Endodermal cell (in vitro differentiated cells): ENCODE measurements around the gene IQCM. TPM values are rescaled to one million over a fixed set of nuclear protein-coding genes. Genes with fewer than 3 reads are reported as not detected.

Experiments used
- DNase-seq: peaks from one replicate; pipeline ENCODE4 v3.0.0-alpha.2; 2017
- H3K27ac ChIP-seq: 2 replicates; pipeline ENCODE4 v1.5.1; 2013; ENCODE audit warnings: mild to moderate bottlenecking, low read depth, low read length, moderate library complexity
- H3K27me3 ChIP-seq: 2 replicates; pipeline ENCODE4 v1.6.1; 2013; ENCODE audit warnings: mild to moderate bottlenecking, low read length, moderate library complexity; ENCODE audit not compliant: insufficient read depth, control insufficient read depth, poor library complexity, severe bottlenecking
- H3K36me3 ChIP-seq: 2 replicates; pipeline ENCODE4 v1.7.0; 2013; ENCODE audit warnings: mild to moderate bottlenecking, low read length, moderate library complexity; ENCODE audit not compliant: control insufficient read depth, insufficient read depth
- H3K4me1 ChIP-seq: one replicate; pipeline ENCODE4 v1.7.0; 2013; ENCODE audit warnings: low read length; ENCODE audit not compliant: control insufficient read depth, insufficient read depth
- H3K4me3 ChIP-seq: 2 replicates; pipeline ENCODE4 v1.5.1; 2013; ENCODE audit warnings: mild to moderate bottlenecking, low read length, moderate library complexity
- H3K9ac ChIP-seq: 2 replicates; pipeline ENCODE4 v1.6.1; 2013; ENCODE audit warnings: mild to moderate bottlenecking, low read length, moderate library complexity; ENCODE audit not compliant: poor library complexity, severe bottlenecking; ENCODE audit errors: extremely low read depth
- H3K9me3 ChIP-seq: 2 replicates; pipeline ENCODE4 v1.6.1; 2013; ENCODE audit warnings: mild to moderate bottlenecking, low read length, moderate library complexity; ENCODE audit not compliant: control insufficient read depth
- H3K27ac Mint-ChIP-seq: 2 replicates; pipeline ENCODE4 v1.8.0; 2020; ENCODE audit warnings: mixed read lengths
- H3K27me3 Mint-ChIP-seq: 2 replicates; pipeline ENCODE4 v1.8.0; 2021; ENCODE audit warnings: mild to moderate bottlenecking, mixed read lengths; ENCODE audit not compliant: insufficient read depth
- H3K36me3 Mint-ChIP-seq: 2 replicates; pipeline ENCODE4 v1.8.0; 2020; ENCODE audit warnings: low read depth, mixed read lengths
- H3K4me1 Mint-ChIP-seq: 2 replicates; pipeline ENCODE4 v1.8.0; 2020; ENCODE audit warnings: mixed read lengths
- H3K4me3 Mint-ChIP-seq: 2 replicates; pipeline ENCODE4 v1.8.0; 2020; ENCODE audit warnings: mild to moderate bottlenecking, moderate library complexity, mixed read lengths
- H3K9me3 Mint-ChIP-seq: 2 replicates; pipeline ENCODE4 v1.8.0; 2020; ENCODE audit warnings: mild to moderate bottlenecking, mixed read lengths
- WGBS, 2 experiments: methylation state at CpG; one replicate each; pipeline versions ENCODE4 v1.1.5 to v1.1.7; 2013; ENCODE audit warnings: missing lambda C conversion rate in 2 of 2, mixed read lengths in 1 of 2; ENCODE audit not compliant: insufficient coverage in 1 of 2, insufficient read length in 1 of 2; 5-methylcytosine and 5-hydroxymethylcytosine counted together
- total RNA-seq, 2 donors: library from RNA; stranded (reverse); fragmentation: NEBNext Ultra II Directional in 1 of 2; extraction: Animal tissue kit (Norgen Biotek cat#: 25700) in 1 of 2; gene quantifications; 2 replicates in 1 of 2; 3 replicates in 1 of 2; pipeline ENCODE4 v1.2.1, GENCODE V29; 2021
- TF ChIP-seq, protein P1 (sequence below): fragments of 200-600 bp; sonication (generic); conservative IDR thresholded peaks from 2 replicates; pipeline ENCODE4 v1.5.0; 2021; ENCODE audit warnings: antibody characterized with exemption, mild to moderate bottlenecking

Gene IQCM
- total RNA-seq, 2 donors from 2014 or later: not detected

DNA sequence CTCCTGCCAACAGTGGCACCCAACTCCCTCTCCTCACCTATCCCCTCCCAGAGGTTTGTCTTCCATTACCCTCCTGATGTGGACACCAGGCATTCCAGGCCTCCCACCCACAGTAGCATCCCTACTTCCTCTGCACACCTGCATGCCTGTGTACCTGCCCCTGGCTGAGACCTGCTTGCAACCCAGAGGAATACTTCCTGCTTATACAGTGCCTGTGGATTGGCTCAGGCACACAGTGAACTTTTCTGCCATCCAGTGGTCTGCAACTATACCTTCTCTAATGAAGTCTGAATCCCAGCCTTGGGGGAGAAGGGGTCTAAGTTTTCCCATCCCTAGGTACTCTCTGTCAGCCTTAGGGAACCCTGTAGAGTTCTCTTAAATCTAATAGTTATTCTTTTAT, 169.9 kb downstream of the IQCM start:
- Histone ChIP-seq H3K4me1 (no peaks in the 10 kb centered on the region), H3K9ac (no peak overlapping the region), H3K4me3 (no peak overlapping the region), H3K27me3 (peaks cover 8% of the 10 kb centered on the region), H3K36me3 (no peaks in the 10 kb centered on the region), H3K9me3 (no peaks in the 10 kb centered on the region), H3K27ac (no peak overlapping the region)
- TF ChIP-seq, protein P1, sequence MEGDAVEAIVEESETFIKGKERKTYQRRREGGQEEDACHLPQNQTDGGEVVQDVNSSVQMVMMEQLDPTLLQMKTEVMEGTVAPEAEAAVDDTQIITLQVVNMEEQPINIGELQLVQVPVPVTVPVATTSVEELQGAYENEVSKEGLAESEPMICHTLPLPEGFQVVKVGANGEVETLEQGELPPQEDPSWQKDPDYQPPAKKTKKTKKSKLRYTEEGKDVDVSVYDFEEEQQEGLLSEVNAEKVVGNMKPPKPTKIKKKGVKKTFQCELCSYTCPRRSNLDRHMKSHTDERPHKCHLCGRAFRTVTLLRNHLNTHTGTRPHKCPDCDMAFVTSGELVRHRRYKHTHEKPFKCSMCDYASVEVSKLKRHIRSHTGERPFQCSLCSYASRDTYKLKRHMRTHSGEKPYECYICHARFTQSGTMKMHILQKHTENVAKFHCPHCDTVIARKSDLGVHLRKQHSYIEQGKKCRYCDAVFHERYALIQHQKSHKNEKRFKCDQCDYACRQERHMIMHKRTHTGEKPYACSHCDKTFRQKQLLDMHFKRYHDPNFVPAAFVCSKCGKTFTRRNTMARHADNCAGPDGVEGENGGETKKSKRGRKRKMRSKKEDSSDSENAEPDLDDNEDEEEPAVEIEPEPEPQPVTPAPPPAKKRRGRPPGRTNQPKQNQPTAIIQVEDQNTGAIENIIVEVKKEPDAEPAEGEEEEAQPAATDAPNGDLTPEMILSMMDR: peak; percentile 61
- Mint-ChIP-seq H3K9me3 (no peaks in the 10 kb centered on the region), H3K4me3 (no peak overlapping the region), H3K27ac (no peak overlapping the region), H3K36me3 (no peaks in the 10 kb centered on the region), H3K27me3 (no peaks in the 10 kb centered on the region), H3K4me1 (peaks cover 7% of the 10 kb centered on the region)
- DNase-seq: peak; percentile 76

DNA sequence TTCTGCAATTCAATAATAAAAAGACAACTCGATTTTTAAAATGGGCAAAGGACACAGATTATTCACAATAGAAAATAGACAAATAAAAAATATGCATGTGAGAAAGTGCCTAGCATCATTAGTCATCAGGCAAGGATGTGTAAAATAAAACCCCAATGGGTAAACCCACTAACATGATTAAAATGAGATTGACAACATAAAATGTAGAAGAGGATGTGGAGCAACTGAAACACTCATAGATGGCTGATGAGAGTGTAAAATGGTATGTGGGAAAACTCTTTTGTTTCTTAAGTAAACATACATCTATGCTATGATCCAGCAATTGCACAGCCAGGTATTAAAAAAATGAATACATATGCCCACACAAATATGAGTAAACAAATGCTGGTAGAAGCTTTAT, 177.6 kb downstream of the IQCM start:
- Histone ChIP-seq H3K27ac (no peak overlapping the region), H3K36me3 (no peaks in the 10 kb centered on the region), H3K9me3 (no peaks in the 10 kb centered on the region), H3K9ac (no peak overlapping the region), H3K4me1 (no peaks in the 10 kb centered on the region), H3K27me3 (peaks cover 3% of the 10 kb centered on the region), H3K4me3 (no peak overlapping the region)
- WGBS, 2 experiments: 70% methylated on average over 1 of the region's 1 CpG; no CpG with 5 or more reads in 1 of the 2 experiments
- TF ChIP-seq, protein P1: no peak
- no peak overlapping the region for H3K27ac Mint-ChIP-seq
- DNase-seq: no peak
- H3K4me1 Mint-ChIP-seq: peaks cover 3% of the 10 kb centered on the region
- H3K27me3 Mint-ChIP-seq: no peaks in the 10 kb centered on the region
- no peak overlapping the region for H3K4me3 Mint-ChIP-seq
- H3K9me3 Mint-ChIP-seq: no peaks in the 10 kb centered on the region
- H3K36me3 Mint-ChIP-seq: no peaks in the 10 kb centered on the region

DNA sequence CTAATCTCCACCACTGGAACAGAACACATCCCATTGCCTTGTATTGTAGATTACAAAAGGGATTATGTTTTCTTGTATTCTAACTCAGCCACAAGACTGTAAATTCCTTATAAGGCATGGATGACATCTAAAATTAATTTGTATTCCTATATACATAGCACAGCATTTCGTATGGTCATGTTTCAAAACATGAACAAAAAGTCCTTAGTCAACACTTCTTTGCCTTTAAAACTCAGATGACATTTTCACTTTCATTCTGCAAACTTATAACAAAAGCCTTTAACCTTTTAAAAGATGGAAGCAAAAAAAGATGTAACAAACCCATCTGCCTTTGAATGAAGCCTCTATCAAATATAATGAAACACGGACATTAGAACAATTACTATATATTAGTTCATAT, 181.3 kb downstream of the IQCM start:
- TF ChIP-seq, protein P1: no peak

More for the DNA sequence above, 181.3 kb downstream of the IQCM start:
- Histone ChIP-seq H3K36me3 (no peaks in the 10 kb centered on the region), H3K4me1 (peaks cover 3% of the 10 kb centered on the region), H3K9ac (no peak overlapping the region), H3K27me3 (no peaks in the 10 kb centered on the region), H3K9me3 (no peaks in the 10 kb centered on the region), H3K4me3 (no peak overlapping the region), H3K27ac (no peak overlapping the region)
- no peaks in the 10 kb centered on the region for H3K9me3 Mint-ChIP-seq
- H3K4me3 Mint-ChIP-seq: no peak overlapping the region
- no peak overlapping the region for H3K27ac Mint-ChIP-seq
- H3K4me1 Mint-ChIP-seq: peaks cover 3% of the 10 kb centered on the region
- WGBS, 2 experiments: 94 to 100% methylated on average over 1 of the region's 2 CpGs
- no peak for DNase-seq
- no peaks in the 10 kb centered on the region for H3K27me3 Mint-ChIP-seq
- no peaks in the 10 kb centered on the region for H3K36me3 Mint-ChIP-seq
